Inflammatory macrophage treated with lipopolysaccharide for 1 hour (primary cell): ENCODE results near the gene C1S.
A peak's percentile ranks its signal among the peaks of the same experiment; 100 is the strongest.
"Not testable (repeated sequence)": the region's sequence is repeated elsewhere in the genome, so short reads cannot be mapped to it uniquely, and the experiment has no call there.

ENCODE experiments used
- DNase-seq, 2 donors: peaks; one replicate each; pipeline ENCODE4 v3.0.0-alpha.2; 2020 to 2022

C1S gene

DNA sequence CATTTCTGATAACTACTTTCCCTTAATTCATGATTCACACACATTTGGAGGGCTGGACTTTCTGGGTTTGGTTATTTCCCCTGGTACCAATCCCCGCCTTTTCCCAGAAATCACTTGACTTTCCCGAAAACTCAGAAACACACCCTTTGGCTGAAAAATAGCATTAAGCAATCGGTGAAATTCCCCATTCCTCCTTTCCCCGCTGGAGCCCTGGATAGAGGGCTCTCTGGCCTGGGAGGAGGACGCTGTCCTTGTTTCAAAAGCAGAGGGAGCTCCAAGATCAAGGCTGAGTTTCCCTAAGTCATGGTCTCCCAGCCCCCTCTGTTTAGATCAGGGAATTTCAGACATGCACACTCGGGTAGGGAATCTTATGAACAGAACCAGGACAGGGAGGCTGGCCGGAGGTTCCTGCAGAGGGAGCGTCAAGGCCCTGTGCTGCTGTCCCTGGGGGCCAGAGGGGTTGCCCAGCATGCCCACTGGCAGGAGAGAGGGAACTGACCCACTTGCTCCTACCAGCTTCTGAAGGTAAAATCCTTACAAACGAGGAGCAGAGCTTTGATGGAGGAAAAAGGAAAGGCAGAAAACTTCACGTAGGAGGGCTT is at the start of gene C1S:
Gene C1S (plus strand): TSS at position 366 of the 602 bp plus-strand sequence. CDS start 1,195 bp downstream, outside the sequence.
- peak; percentile 79 to 82 for DNase-seq

DNA sequence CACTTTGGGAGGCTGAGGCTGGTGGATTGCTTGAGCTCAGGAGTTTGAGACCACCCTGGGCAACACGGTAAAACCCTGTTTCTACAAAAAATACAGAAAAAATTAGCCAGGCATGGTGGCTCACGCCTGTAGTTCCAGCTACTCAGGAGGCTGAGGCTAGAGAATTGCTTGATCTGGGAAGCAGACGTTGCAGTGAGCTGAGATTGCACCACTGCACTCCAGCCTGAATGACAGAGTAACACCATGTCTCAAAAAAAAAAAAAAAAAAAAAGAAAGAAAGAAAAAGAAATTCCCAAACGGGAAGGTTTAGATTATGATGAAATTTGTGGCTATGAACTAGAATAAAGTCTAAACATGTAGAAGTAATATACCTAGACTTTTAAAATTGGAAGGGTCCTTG is 49.1 kb upstream of the C1S start:
- not testable (repeated sequence) for DNase-seq

DNA sequence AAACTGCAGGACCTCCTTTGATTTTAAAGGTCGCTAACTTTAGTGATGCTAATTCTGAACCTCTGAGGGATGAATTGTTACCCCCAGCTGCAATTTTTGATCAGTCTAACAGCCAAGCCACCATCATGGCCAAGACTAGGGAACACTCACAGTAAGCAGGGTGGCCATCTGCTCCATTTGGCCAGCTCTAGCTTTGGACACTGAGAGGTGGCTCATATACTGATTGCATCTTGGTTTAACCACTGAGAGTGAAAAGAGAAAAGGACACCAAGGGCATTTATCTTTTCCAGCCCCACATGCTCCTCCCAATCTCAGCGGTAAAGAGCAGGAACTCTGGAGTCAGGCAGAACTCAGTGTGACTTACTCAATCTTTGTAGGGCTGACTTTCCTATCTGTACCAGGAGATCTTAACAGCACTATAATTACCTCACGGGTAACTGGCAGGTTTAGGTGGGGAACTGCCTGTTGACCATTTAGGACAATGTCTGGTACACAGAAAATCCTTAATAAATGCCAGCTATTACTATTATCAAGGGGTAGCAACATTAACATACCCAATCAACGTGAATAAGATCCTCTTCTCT is 48.4 kb upstream of the C1S start:
- no peak for DNase-seq

DNA sequence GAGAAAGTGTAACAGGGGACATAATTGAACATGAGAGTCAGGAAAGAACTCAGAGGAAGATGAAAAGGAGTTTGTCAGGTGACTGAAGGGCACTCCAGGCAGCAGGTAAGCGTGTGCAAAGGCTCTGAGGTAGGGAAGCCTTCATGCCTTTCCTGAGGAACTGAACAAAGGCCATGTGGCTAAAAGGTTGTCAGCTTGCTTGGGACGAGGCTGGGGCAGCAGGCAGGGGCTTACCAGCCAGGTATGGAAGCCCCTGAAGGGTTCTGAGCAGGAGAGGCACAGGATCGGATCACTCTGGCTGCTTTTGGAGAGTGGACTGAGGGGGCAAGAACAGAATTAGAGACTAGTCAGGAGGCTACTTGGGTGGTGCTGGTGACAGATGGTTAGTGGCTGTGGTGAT is 47.4 kb upstream of the C1S start:
- no peak for DNase-seq

DNA sequence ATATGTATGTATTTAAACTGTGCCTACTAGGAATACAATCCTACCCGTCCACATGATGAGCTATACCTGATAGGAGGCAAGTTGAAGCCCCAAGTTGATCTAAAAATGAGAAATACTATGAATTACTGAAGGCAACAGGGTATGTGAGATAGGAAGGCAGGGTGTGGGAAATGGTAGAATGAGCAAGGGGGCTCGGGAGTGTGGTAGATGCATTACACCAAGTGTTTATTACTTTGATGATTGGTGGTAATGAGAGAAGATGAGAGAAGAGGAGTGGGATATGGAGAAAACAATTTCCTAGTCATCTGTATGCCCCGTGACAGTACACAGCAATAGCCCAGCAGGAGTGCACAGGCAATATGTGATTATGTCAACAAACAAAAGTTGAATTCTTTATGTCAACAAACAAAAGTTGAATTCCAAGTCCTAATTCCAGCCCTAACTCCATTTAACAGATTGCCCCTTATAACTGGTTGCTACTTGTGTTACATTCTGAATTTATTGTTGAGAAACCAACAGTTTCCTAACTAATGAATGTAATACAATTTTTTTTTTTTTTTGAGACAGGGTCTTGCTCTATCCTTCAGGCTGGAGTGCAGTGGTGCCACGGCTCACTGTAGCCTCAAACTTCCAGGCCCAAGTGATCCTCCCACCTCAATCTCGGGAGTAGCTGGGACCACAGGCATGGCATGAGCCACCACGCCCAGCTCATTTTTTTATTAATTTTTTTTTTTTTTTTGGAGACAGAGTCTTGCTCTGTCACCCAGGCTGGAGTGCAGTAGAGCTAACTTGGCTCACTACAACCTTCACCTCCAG is 44.8 kb upstream of the C1S start:
- no peak for DNase-seq

DNA sequence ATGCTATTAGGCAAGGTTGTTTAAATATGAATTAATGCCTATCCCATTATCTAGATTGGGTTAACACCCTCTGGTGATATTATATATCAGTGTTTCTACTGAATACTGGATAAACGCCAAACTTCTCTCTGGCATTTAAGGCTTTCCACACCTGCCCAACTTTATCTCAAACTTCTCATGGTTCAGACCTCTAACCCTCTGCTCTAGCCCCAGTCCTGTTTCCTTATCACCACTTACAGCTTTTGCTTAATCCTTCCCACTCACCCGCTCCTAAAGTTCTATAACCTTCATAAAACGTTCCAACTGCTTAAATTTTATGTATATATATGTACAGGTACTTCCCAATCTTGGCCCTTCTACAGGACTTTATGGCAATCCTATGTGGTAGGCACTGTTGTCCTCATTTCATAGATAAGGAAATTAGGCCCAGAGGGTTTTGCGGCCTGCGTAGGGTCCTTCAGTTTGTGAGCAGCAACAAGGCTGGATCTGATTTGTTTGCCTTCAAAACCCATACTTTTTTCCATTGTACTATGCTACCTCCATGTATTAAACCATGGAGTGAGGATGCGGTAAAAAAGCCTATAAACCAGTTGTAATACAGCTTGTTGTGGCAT is 43.5 kb upstream of the C1S start:
- DNase-seq, result no peak

DNA sequence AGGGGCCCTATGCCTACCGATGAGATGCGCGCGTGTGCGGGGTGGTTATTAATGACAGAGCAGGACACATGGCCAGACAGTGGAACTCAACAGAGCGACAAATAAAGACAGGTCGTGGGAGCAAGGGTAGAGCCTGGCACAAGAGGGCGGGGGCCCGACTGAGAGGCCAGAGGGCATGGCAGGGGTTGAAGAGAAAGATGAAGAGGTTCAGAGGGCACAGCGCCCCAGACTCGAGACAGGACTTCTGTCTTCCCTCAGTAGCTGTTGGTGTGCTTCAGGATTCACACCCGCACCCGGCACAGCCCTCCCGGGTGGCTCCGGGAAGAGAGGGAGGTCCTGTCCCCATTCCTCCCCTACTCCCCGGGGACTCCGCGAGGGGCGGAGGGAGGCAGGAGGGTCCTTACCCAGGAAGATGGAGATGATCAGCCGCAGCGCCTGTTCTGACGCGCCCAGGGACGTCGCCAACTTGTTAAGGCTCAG is 42.6 kb upstream of the C1S start:
- DNase-seq, result peak in 1 of 2 donors; percentile 22

DNA sequence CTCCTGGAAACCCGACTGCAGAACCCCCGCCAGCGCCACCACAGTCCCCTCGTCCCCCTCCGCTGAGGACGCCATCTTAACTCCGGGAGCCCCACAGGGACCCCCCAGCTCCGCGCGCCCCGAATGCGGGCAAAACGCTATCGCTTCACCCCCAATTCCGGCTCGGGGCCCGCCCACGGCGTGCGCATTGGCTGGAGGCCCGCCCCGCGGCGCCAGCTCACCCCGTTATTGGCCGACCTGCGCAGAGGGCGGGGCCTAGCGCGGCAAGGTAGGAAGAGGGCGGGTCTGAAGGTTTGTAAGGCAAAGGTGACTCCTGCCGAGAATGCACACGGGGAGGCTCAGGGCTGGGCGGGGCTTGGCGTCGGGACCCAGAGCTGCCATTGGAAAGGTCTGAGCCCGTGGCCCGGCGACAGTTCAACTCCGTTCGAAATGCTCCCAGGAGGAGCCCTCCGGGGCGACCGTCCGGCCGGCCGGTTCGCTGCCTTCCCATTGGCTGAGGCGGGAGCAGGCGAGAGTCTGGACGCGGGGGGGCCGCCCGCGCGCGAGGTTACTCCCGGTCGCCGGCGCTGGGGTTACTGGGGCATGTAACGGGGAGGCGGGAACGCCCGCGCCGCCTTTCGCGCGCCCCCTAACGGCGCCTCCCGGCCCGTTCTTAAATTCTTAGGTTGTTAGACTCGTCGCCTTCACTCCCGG is 42.0 kb upstream of the C1S start, which contains the start of gene LPCAT3:
Gene LPCAT3 (minus strand): TSS at position 127 of the 693 bp plus-strand sequence. CDS start 52 bp downstream, at position 75.
- peak; percentile 91 to 98 for DNase-seq

DNA sequence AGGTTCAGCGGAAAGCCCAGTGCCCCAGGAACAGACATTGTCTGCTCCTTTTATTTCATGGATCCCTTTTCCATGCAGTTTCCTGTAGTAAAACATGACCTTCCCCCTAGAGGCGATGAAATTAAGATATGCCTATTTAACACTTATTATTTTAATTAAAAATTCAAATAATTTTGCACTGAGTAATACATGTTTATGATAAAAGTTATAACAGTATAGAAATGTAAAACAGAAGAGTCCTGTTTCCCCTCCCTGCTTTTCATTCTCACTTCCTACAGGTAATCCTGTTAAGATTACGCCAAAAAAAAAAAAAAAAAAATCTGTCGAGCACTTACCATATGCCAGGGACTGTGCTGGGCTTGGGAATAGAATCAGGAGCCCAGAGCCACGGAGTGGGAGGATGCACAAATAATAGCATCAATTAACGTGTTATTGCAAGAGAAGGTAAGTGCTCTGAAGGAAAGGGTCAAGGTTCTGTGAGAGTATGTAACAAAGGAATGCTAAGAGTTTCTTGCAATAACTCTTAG is 41.4 kb upstream of the C1S start:
- no peak for DNase-seq

DNA sequence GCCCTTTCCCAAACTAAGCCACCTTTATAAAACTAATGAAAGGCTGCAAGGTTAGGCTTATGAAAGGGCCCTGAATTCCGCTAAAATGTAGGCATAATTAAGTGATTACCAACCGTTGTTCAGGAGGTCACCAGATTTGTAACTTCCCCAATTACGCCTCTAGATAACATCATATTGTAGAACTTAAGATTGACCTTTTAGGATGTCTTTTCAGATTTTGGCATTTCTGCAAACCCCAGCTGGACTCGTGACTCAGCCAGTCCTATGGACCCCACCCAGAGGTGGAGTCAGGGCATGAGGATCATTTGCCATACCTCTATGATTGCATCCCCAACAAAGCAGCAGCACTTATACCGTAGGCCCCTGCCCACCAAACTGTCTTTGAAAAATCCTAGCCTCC is 38.6 kb upstream of the C1S start:
- peak; percentile 55 to 60 for DNase-seq

DNA sequence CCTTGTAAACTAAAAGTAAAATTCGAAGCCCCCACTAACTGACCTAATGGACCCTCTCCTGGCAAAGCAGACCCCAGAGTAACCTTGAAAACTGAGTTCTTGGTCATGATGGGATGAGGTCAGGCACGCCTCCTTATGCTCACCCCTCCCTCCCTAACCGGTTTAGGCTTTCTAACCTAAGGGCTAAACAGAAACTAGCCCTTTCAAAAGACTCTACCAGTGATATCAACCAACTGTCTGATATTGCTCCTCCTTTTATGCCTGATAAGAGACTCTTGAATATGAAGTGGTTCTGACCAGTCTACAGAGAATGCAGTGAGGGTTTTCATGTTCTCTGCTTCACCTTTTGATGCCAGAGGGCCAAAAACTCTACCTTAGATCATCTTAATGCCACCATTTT is 37.4 kb upstream of the C1S start:
- DNase-seq, result no peak

DNA sequence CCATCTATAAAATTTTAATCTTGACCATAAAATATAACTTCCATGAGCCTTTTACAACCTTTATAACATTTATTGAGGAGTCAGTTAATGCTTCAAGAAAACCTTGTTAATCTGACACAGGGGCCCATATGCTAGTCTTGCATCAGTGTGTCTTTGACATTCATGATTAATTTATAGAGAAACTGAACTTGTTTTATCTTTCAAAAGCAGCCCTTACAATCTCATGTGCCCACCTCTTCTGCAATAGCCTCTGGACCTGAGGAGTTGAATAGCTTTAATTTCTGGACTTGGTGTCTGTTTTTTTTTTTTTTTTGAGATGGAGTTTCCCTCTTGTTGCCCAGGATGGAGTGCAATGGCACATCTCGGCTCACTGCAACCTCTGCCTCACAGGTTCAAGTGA is 33.7 kb upstream of the C1S start:
- DNase-seq, result no peak

DNA sequence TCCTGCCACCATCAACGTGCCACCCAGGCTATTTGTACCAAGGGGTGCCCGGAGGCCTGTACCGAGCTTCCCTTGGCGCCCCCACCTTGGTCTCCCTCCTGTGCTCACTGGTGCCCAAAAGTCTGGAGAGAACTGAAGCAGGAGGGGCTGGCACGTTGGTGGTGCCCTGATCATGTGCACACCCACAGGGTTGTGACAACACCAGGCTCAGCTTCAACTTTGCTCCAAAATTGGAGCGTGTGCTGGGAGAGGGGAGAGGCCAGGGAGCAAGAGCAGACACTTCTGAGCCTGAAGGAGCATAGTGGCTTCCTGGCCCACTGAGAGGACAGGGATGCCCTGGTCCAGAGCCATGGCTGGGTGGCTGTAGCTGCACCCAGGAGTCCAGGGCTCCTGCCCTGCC is 29.2 kb upstream of the C1S start:
- no peak for DNase-seq

DNA sequence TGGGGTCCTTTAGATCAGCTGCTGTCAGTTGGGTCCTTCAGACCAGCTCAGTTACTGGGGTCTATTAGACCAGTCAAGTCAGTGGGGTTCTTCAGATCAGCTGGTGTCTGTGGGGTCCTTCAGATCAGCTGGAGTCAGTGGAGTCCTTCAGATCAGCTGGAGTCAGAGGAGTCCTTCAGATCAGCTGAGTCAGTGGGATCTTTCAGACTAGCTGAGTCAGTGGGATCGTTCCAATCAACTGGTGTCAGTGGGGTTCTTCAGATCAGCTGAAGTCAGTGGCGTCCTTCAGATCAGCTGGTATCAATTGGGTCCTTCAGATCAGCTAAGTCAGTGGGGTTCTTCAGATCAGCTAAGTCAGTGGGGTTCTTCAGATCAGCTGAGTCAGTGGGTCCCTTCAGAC is 27.5 kb upstream of the C1S start:
- DNase-seq, result no peak

DNA sequence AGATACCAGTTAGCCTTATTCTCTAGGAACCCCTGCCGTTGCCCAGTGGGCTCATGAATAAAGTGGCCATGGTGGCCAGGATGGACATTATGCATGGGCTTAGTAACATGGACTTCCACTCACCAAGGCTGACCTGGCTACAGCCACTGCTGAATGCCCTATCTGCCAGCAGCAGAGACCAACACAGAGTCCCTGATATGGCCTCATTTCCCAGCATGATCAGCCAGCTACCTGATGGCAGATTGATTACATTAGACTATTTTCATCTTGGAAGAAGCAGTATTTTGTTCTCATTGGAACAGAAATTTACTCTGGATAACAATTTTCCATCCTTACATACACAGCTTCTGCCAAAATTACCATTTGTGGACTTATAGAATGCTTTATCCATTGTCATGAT is 26.1 kb upstream of the C1S start:
- DNase-seq, result no peak

DNA sequence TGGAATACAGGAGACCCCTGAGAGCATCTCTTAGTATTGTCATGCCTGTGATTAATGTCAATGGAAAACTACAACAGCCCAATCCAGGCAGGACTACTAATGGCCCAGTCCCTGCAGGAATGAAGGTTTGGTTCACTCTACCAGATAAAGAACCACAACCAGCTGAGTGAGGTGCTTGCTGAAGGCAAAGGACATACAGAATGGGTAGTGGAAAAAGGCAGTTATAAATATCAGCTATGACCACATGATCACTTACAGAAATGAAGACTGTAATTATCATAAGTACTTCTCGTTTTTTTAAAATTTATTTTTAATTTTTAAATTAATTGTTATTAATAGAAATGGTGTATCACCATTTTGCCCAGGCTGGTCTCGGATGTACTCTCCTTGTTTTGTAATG is 25.1 kb upstream of the C1S start:
- no peak for DNase-seq

DNA sequence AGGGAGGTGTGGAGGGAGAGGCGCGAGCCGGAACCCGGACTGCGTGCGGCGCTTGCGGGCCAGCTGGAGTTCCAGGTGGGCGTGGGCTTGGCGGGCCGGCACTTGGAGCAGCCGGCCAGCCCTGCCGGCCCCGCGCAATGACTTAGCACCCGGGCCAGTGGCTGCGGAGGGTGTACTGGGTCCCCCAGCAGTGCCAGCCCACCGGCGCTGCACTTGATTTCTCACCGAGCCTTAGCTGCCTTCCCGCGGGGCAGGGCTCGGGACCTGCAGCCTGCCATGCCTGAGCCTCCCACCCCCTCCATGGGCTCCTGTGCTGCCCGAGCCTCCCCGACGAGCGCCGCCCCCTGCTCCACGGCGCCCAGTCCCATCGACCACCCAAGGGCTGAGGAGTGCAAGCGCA is 23.1 kb upstream of the C1S start:
- not testable (repeated sequence) for DNase-seq

DNA sequence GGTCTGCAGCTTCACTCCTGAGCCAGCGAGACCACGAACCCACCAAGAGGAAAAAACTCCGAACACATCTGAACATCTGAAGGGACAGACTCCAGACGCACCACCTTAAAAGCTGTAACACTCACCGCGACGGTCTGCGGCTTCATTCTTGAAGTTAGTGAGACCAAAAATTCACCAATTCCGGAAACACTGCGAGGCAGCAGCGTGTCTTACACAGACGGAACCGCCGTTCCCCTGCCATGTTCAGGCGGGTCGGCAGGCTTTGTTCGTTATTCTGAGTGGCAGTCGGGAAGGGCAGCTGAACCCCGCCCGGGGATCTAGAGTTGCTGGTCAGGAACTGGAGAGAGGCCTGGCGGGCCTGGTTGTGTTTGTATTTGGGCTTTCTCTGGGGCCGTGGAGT is 21.9 kb upstream of the C1S start:
- no peak for DNase-seq

DNA sequence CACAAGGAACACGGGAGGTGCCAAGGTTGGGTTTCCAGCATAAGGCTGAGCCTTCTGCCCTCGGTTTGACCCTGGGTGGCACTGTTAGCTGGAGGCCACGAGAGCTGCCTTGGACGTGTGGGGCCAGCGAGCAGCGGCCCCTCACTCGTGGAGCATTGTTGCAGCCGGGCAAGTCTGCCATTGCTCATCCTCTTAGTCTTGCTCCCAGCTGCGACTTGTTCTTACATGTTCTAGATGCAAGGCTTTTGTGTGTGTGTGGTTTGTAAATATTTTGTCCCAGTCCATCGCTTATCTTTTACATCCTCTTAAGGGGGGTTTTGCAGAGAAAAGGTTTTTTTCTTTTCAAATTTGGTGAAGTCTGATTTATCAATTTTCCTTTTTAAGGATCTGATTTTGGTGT is 21.1 kb upstream of the C1S start:
- DNase-seq, result no peak

DNA sequence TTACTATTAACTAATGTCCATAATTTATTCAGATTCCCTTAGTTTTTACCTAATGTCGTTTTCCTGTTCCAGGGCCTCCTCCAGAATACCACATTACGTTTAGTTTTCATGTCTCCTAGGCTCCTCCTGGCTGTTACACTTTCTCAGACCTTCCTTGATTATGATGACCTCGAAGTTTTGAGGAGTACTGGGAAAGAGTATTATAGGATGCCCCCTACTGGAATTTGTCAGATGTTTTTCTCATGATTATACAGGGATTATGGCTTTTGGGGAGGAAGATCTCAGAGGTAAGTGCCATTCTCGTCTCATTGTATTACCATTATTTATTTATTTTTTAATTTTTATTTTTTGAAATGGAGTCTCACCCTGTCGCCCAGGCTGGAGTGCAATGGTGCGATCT is 17.7 kb upstream of the C1S start:
- DNase-seq, result peak; percentile 40 to 54

DNA sequence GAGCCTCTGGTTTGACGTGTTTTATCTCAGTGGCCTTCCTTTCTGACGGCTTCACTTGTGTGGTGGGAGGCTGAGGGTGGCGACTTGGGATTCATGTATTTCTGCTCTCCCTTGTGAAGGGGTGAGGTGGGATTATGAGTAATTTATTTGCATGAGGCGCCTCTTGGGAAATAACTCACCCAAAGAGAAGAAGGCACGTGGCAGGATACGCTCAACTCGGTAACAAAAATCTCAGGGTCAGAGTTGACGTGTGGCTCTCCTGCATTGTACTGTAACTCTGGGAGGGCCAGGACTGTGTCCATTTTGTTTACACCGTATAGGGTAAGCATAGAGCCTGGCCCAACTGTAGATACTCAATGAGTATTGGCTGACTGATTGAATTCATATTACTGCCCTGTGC is 14.6 kb upstream of the C1S start:
- DNase-seq, result no peak

DNA sequence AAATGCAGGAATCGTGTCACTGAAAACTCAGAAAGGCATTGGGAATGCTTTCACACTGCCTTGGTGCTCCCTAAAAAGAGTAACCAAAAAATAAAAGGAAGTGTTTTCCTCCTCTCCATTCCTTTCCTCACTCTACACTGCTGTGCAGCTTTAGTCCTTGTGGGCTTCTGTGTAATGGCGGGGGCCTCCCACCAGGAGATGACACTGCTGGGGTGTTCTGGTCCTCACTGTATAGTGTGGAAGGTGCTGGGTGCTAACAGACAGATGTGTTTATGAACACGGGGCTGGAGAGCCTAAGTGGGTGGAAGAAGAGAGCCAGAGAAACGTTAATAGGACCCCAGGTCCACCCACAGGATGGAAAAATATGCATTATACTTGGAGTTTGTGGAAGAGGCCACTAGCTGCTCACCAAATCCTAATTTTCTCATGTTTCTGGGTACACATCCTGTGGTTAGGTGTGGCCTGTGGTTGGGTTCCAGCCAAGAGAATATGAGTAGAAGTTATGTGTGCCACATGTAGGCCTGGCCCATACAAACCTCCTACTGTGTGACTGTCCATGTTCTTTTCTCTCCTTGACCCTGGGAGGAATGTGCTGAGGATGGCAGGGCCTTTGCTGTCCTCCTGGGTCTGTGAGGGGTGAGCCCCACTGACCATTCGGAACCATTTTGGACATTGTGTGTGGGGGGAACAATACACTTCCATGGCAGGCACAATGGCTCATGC is 14.0 kb upstream of the C1S start:
- DNase-seq, result no peak
